Breast epithelium (tissue), 4 donors: Measurements from ENCODE around the gene NPBWR2. TPM values are rescaled to one million over a fixed set of nuclear protein-coding genes. Genes with fewer than 3 reads are reported as not detected.
A peak's percentile ranks its signal among the peaks of the same experiment; 100 is the strongest.

Source experiments
- DNase-seq, 2 donors: peaks; one replicate each; pipeline ENCODE4 v3.0.0-alpha.2; 2019; ENCODE audit warnings: low spot score in 2 of 2
- H3K27ac ChIP-seq, 2 donors: fragments of 200-600 bp; sonication (generic) in 1 of 2; one replicate each; pipeline ENCODE4 v1.5.1; 2016 to 2019; ENCODE audit warnings: mild to moderate bottlenecking in 1 of 2
- H3K27me3 ChIP-seq, 2 donors: fragments of 200-600 bp; sonication (generic) in 1 of 2; one replicate each; pipeline versions ENCODE4 v1.5.1 to v1.6.0; 2017 to 2019; ENCODE audit warnings: control low read depth in 1 of 2, mild to moderate bottlenecking in 1 of 2
- H3K36me3 ChIP-seq: fragments of 200-600 bp; one replicate; pipeline ENCODE4 v1.5.1; 2019
- H3K4me1 ChIP-seq, 2 donors: fragments of 200-600 bp; sonication (generic); one replicate each; pipeline ENCODE4 v1.5.1; 2016 to 2019; ENCODE audit warnings: control low read depth in 1 of 2
- H3K4me3 ChIP-seq, 3 donors: fragments of 200-600 bp; sonication (generic); 1 replicate in 2 of 3; 2 replicates in 1 of 3; pipeline ENCODE4 v1.5.1; 2016 to 2019; ENCODE audit warnings: mild to moderate bottlenecking in 3 of 3, moderate library complexity in 2 of 3
- H3K9me3 ChIP-seq, 2 donors: fragments of 200-600 bp; sonication (generic) in 1 of 2; one replicate each; pipeline ENCODE4 v1.5.1; 2016 to 2019; ENCODE audit warnings: control low read depth in 1 of 2
- CTCF ChIP-seq, 3 donors: fragments of 450-650 bp; IDR thresholded peaks; one replicate each; pipeline ENCODE4 v1.5.1; 2016 to 2017; ENCODE audit warnings: antibody characterized with exemption in 3 of 3, mild to moderate bottlenecking in 3 of 3, moderate library complexity in 3 of 3
- POLR2A ChIP-seq: fragments of 450-650 bp; IDR thresholded peaks from one replicate; pipeline ENCODE4 v1.6.1; 2016; ENCODE audit warnings: antibody characterized with exemption, mild to moderate bottlenecking, moderate library complexity
- POLR2AphosphoS5 ChIP-seq, 3 donors: sonication (generic); formaldehyde crosslinking; IDR thresholded peaks; one replicate each; pipeline ENCODE4 v1.6.1; 2017; ENCODE audit warnings: antibody characterized with exemption in 3 of 3
- intact Hi-C: fragments of 100-400 bp; cut with DNase I; formaldehyde crosslinking; loops from one replicate; pipeline ENCODE4 v1.15.1; 2023; ENCODE audit warnings: low total_unique reads
- total RNA-seq, 3 donors: library from RNA; depleted of rRNA; stranded (reverse); fragments of >200 nt; gene quantifications; one replicate each; pipeline ENCODE4 v1.1.0, GENCODE V29; 2016

Gene NPBWR2
- total RNA-seq, 3 donors from 2014 or later, result not detected

GRCh38 chr20:64068386-64069208 lies 38.8 kb downstream of the NPBWR2 start:
- H3K4me1 ChIP-seq, result peaks cover 0 to 11% of the 10 kb centered on the region in 2 donors
- H3K9me3 ChIP-seq, result no peaks in the 10 kb centered on the region
- no peaks in the 10 kb centered on the region for H3K27me3 ChIP-seq
- no peak for DNase-seq
- H3K36me3 ChIP-seq, result no peaks in the 10 kb centered on the region
- no peak overlapping the region for H3K27ac ChIP-seq
- intact Hi-C loops, result no loop called here
- no peak for TF ChIP-seq POLR2AphosphoS5 (IDR thresholded peaks at IDR 0.05)
- no peak overlapping the region for H3K4me3 ChIP-seq

- Histone ChIP-seq H3K4me3 (no peak overlapping the region), H3K27me3 (no peaks in the 10 kb centered on the region), H3K4me1 (peaks cover 0 to 11% of the 10 kb centered on the region in 2 donors), H3K9me3 (no peaks in the 10 kb centered on the region), H3K36me3 (no peaks in the 10 kb centered on the region), H3K27ac (no peak overlapping the region)
- no peak for DNase-seq
- intact Hi-C loops, result no loop called here
- TF ChIP-seq POLR2A (no peak), CTCF (IDR thresholded peaks at IDR 0.05) (no peak), POLR2AphosphoS5 (IDR thresholded peaks at IDR 0.05) (no peak)
Measured at GRCh38 chr20:64067733-64068307, 39.5 kb downstream of the NPBWR2 start.

GRCh38 chr20:64067005-64067632 lies 40.2 kb downstream of the NPBWR2 start:
- Histone ChIP-seq H3K9me3 (no peaks in the 10 kb centered on the region), H3K27me3 (no peaks in the 10 kb centered on the region), H3K36me3 (no peaks in the 10 kb centered on the region), H3K4me1 (peaks cover 5 to 15% of the 10 kb centered on the region in 2 donors), H3K4me3 (no peak overlapping the region), H3K27ac (no peak overlapping the region)
- intact Hi-C loops, result no loop called here
- TF ChIP-seq POLR2AphosphoS5 (IDR thresholded peaks at IDR 0.05) (no peak), POLR2A (no peak), CTCF (IDR thresholded peaks at IDR 0.05) (no peak)
- DNase-seq, result no peak

GRCh38 chr20:64065974-64066343 lies 41.4 kb downstream of the NPBWR2 start:
- TF ChIP-seq POLR2A (no peak), POLR2AphosphoS5 (IDR thresholded peaks at IDR 0.05) (no peak), CTCF (IDR thresholded peaks at IDR 0.05) (no peak)
- no peak for DNase-seq
- H3K9me3 ChIP-seq, result no peaks in the 10 kb centered on the region
- H3K27ac ChIP-seq, result no peak overlapping the region
- H3K4me1 ChIP-seq, result peaks cover 6 to 15% of the 10 kb centered on the region in 2 donors
- intact Hi-C loops, result no loop called here
- H3K36me3 ChIP-seq, result no peaks in the 10 kb centered on the region
- no peak overlapping the region for H3K4me3 ChIP-seq
- H3K27me3 ChIP-seq, result no peaks in the 10 kb centered on the region

GRCh38 chr20:64065062-64065973 lies 42.0 kb downstream of the NPBWR2 start:
- no peaks in the 10 kb centered on the region for H3K36me3 ChIP-seq
- no peak for TF ChIP-seq CTCF (IDR thresholded peaks at IDR 0.05)
- TF ChIP-seq POLR2AphosphoS5 (IDR thresholded peaks at IDR 0.05), result no peak
- no peak for TF ChIP-seq POLR2A
- intact Hi-C loops, result no loop called here

More at GRCh38 chr20:64065062-64065973, 42.0 kb downstream of the NPBWR2 start:
- peaks cover 6 to 15% of the 10 kb centered on the region in 2 donors for H3K4me1 ChIP-seq
- peak overlapping the region in 1 of 2 donors; percentile 3 for H3K27ac ChIP-seq
- no peak overlapping the region for H3K4me3 ChIP-seq
- no peaks in the 10 kb centered on the region for H3K27me3 ChIP-seq
- no peak for DNase-seq
- H3K9me3 ChIP-seq, result no peaks in the 10 kb centered on the region
